ENCODE measurements around the gene MNT.

MNT gene

GRCh38 chr17:2395258-2396181, 5.3 kb downstream of the MNT start:
- no peak for DNase-seq

DNA sequence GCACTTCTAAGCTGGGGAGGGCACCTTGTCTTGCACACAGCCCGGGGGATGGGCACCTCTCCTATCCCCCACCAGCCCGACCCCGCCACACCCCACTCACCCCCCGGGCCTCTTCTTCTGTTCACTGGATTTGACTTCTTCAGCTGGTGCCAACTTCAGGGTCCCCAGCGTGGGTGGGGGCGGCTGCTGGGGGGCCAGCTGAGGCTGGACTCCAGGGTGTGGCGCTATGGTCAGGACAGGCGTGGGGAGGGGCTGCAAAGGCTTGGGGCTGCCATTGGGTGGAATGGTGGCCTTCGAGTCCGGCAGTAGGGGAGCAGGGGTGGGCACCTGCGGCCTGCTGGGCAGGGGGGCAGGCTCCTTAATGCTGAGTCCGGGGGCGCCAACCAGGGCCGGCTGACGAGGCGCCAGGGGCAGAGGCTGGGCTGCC, 6.1 kb downstream of the MNT start:
- DNase-seq = no peak

GRCh38 chr17:2393954-2394749, 6.7 kb downstream of the MNT start:
- DNase-seq = no peak

DNA sequence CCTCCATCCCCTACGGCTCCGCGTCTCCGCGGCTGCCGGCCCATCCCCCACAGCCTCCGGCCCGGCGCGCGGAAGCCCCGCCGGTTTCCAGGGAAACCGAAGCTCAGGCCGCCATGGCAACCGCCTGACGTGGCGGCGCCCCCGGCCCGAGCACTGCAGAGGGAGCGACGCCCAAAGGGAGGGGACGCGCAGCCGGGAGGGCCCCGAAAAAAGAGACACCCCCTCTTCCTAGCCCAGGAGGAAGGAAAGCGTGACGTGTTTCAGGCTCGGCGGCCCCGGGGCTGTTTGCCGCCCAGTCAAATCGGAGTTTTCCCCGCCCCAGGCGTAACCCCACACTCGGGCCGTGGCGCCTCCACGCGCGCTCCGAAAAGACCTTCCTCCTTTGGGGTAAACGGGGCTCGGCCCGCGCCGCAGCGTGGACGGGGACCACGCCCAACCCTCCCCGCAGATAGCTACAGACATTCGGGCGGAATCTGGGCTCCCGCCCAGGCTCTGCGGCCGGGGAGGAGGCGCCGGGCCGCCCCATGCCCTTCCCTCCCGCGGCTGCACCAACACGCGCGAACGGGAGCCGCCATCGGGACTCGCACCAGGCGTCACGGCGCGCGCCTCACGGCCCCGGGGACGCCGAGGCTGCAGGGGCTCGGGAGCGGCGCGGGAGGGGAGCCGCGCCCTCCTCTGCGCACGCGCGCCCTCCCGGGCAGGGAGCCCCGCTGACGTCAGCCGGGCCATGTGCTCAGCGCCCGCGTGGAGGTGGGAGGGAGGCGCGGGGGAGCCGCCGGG, 7.5 kb downstream of the MNT start:
- peak; percentile 65 for DNase-seq

GRCh38 chr17:2392252-2393173, 8.3 kb downstream of the MNT start:
- DNase-seq = peak; percentile 83

DNA sequence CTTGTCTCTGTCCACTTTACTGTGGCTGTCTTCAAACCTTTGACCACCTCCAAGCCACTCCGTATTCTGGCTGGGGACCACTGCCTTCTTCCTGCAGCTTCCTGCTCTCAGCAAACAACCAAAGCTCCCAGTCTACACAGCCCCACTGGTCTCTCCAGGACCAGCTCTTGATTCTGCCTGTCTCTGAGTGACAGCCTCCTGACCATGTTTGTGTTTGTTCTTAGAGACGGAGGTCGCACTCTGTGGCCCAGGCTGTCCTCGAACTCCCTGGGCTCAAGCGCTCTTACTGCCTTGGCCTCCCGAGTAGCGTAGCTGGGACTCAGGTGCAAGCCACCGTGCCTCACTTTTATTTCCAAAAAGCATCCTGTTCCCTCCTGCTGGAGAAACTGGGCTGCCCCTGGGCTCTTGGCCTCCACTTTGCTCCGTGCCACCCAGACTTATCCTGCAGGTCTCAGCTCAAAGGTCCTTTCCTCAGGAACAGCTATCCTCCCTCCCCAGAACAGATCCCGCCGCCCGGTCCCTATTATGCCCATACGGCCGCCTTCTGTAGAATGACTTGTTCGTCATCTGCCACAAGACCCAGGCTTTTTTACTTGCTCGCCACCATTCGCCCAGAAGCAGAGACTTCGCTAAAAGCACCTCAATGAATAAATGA, 9.1 kb downstream of the MNT start:
- no peak for DNase-seq

DNA sequence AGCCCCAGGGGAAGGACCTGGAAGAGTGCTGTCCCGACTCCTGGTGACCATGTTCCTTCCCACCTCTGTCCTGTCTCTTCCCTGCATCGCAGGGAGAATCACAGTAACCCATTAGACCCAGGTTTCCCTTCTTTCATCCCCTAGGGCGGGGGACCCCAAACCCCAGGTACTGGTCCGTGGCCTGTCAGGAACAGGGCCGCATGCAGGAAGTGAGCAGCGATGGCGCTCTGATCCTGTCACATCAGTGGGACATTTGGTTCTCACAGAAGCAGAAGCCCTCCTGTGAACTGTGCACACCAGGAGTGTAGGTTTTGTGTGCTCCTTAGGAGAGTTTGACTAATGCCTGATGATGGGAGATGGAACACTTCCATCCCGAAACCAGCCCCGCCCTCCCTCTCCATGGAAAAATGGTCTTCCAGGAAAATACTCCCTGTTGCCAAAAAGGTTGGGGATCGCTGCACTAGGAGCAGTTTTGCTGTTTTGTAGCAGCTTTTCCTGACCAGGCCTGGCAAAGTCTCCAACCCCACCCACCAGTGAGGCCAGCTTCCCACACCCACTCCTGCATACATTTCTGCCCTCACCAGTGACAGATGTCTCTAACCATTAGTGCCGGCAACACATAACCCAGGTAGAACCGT, 10.5 kb downstream of the MNT start:
- no peak for DNase-seq

DNA sequence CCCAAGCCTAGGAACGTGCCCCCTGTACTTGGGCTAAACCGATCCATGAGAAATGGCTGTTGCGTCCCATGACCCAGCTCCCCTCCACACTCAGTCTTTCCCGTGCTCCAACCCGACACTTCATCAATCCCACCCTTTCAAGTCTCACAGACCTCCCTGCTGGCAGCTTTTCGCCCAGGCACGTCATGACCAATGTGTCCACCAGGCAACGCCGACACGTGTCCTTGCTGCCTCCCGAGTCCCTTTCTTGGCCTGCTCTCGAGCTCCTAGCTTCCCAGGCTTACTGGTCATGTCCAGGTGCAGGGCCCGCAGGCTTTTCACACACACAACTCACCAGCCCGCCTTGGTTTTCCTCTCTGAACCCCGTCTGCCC, 12.2 kb downstream of the MNT start:
- no peak for DNase-seq

GRCh38 chr17:2388020-2388682, 12.7 kb downstream of the MNT start:
- DNase-seq = no peak

- DNase-seq = no peak
Measured at GRCh38 chr17:2387086-2388019, 13.5 kb downstream of the MNT start.

GRCh38 chr17:2386400-2387085, 14.3 kb downstream of the MNT start:
- DNase-seq = no peak

DNA sequence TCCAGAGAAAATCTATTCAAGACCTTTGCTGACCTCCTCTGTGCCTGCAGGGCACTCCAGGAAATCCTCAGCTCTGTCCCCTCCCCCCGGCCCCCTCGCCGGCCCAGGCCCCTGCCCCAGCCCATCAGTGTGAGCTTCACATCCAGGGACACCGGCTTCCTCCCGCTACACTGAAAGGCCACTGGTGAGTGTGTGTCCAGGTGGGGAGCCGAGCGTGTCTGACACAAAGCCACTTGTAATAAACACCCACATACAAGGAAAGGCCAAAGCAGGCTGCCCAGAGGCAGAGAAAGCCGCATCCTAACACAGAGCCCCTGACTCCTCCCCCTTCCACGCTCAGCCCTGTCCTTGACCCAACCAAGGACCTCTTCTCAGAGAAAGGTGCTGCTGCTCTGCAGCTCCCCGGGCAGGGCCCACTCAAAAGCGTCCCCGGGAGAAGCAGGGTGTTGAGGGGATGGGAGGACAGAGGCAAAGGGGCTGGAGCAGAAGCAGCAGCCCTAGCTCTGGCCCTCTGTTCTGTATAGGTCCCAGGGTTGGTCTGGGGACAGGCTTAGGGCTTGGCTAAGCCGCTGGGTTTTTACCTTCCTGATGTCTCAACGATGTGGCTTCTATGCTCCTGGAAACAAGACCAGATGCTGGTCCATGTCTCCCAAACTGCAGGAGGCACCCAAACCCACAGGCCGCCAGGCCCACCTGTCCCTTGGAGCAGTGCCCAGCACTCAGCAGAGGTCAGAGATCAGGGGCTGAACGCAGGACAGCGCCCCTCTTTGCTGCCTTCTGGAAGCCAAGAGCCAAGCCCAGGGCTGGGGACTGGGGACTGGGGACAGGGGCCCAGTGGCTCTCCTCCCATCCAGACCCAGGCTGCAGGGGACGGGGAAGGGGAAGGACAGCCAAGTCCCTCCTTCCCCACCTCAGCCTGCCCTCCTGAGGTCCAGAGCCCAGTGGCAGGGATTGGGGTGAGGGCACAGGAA, 15.3 kb downstream of the MNT start:
- DNase-seq = no peak

DNA sequence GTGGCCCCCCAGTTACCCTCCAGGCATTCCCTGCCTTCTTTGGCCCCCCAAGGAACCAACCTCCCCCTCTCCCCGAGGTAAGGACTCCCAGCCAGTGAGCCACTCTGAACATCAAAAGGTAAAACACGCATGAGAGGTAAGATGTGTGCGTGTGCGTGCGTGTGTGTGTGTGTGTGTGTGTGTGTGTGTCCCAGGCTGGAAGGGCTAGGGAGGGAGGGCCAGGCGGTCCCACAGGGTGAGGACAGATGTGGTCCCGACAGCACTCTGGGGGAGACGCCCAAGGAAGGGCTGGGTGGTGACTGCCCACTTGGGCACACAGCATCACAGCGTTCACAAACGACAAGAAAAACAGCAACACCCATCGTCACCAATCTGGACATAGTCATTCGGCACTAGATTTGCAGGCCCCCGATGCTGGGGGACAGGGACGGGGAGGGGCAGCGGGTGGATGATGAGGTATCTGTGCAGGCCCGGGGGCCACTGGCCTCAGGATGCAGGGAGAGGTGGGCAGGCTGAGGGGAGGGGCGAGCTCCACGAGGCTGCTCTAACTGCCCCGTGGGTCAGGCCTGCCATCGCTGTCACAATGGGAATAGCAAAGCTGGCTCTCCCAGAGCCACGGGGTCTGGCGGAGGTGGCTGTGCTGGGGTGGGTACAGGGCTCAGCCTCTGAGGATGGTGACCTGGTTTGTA, 16.3 kb downstream of the MNT start:
- DNase-seq = no peak

- DNase-seq = no peak
Measured at GRCh38 chr17:2383628-2384167, 17.2 kb downstream of the MNT start.

DNA sequence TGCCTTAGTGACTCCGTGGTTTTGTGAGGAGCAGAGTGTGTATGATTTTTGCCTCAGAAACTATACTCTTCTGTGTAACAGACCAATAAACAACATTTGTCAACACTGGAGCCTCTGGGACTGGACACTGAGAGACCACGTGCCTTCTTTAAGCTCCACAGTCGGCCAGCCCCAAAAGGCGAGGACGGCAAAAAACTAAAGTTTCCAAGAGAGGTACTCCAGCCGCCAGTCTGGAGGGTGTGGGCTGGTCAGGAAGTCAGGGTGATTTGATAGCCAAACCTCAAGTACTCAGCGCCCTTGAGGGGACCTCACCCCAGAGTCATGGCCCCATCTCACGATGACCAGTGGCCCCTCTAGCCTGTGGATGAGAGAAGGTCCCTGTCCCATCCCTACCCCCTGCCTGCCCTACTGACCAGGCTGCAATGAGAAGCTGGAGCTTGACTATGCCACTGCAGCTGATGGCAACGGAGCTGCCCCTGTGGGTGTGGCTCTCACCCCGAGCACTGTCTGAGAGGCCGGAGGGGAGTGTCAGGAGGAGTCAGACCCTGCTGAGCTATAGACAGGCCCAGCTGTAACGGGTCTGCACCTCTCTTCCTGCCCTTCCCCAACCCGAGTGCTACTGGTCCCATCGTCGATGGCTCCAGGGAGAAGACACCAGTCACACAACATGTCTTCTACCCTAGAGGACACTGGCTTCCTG, 19.8 kb downstream of the MNT start:
- DNase-seq = no peak
